Neural cell (in vitro differentiated cells): ENCODE results near the gene UNK.

ENCODE experiments used
- CTCF ChIP-seq: fragments of 450-650 bp; IDR thresholded peaks from 2 replicates; pipeline ENCODE4 v1.5.1; 2014; ENCODE audit warnings: antibody characterized with exemption, mild to moderate bottlenecking, moderate library complexity; ENCODE audit not compliant: poor library complexity, severe bottlenecking
- EP300 ChIP-seq: fragments of 450-650 bp; conservative IDR thresholded peaks from 2 replicates; pipeline ENCODE4 v1.6.1; 2014; ENCODE audit warnings: antibody characterized with exemption, mild to moderate bottlenecking, moderate library complexity; ENCODE audit not compliant: poor library complexity, severe bottlenecking
- EZH2 ChIP-seq: fragments of 200-600, 300-800 bp; shearing (Covaris generic), sonication (generic); IDR thresholded peaks from 2 replicates; pipeline ENCODE4 v1.6.1; 2014; ENCODE audit warnings: antibody characterized with exemption, low read length, borderline replicate concordance, mild to moderate bottlenecking; ENCODE audit not compliant: insufficient read depth, poor library complexity, severe bottlenecking
- MXI1 ChIP-seq: fragments of 450-650 bp; conservative IDR thresholded peaks from 2 replicates; pipeline ENCODE4 v1.6.1; 2014; ENCODE audit warnings: antibody characterized with exemption, mild to moderate bottlenecking; ENCODE audit not compliant: poor library complexity, severe bottlenecking
- POLR2AphosphoS5 ChIP-seq: IDR thresholded peaks from 2 replicates; pipeline ENCODE4 v1.6.1; 2012
- REST ChIP-seq: IDR thresholded peaks from 2 replicates; pipeline ENCODE4 v1.6.1; 2012; ENCODE audit warnings: borderline replicate concordance

GRCh38 chr17:75824050-75824552 is 39.5 kb downstream of the UNK start:
- no peak for TF ChIP-seq REST
- TF ChIP-seq CTCF, result no peak
- no peak for TF ChIP-seq EZH2
- no peak for TF ChIP-seq MXI1
- TF ChIP-seq POLR2AphosphoS5, result no peak
- TF ChIP-seq EP300, result no peak
